HG02759 (cell line): Measurements from ENCODE around the gene TRPM2.

Experiments used
- ATAC-seq: cut with Tn5 transposase; IDR thresholded peaks from one replicate; pipeline ENCODE4 v1.9.1; 2021; ENCODE audit warnings: mild to moderate bottlenecking, moderate library complexity; ENCODE audit not compliant: unreplicated experiment

The TRPM2 gene

DNA sequence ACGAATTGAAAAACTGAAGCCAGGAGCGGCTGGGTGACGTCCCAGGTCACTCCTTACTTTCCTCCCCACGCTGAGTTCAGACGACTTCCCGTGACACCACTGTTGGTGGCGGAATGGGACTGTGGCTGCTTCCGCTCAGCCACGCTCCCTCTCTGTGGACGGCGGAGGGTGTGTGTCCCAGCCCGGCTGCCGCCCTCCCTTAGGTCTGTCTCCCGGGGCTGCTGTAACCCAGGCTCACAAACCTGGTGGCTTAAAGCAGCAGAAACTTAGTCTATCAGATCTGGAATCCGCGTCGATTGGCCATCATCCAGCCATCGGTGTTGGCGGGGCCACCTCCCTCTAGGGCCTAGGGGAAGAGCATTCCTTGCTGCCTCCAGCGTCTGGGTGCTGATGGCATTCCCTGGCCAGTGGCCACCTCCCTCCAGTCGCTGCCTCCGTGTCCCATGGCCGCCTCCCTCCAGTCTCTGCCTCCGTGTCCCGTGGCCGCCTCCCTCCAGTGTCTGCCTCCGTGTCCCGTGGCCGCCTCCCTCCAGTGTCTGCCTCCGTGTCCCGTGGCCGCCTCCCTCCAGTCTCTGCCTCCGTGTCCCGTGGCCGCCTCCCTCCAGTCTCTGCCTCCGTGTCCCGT, 17.5 kb downstream of the TRPM2 start:
- ATAC-seq: no peak

DNA sequence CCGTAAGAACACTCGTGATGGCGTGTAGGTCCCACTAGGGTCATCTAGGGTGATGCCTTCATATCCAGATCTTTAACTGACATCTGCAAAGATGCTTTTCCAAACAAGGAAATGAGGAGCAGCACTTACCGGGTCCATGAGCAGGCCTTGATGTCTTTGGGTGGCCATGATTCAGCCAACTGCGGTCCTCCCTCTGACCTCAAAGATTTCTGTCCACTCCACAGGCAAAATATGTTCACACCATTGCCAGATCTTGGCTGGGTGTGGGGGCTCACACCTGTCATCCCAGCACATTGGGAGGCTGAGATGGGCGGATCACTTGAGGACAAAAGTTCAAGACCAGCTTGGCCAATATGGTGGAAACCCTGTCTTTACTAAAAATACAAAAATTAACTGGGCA, 18.2 kb downstream of the TRPM2 start:
- ATAC-seq: no peak

DNA sequence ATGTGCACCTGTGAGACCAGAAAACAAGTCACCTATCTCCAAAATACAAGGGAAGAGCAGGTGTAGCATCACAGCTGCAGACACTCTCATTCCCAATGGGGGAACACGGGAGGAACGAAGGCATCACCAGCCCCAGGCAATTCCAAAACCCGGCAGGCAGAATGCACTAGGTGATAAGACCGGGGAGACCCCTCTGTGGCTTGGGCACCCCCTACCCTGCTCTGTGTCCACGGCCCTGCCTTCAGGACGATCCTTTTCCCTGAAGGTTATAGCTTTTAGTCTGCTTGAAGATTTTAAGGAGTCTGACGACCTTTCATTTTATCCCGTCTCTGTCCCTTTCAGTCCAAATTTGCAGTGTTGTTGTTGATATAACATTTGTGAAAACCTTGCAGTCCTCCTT, 19.2 kb downstream of the TRPM2 start:
- no peak for ATAC-seq

DNA sequence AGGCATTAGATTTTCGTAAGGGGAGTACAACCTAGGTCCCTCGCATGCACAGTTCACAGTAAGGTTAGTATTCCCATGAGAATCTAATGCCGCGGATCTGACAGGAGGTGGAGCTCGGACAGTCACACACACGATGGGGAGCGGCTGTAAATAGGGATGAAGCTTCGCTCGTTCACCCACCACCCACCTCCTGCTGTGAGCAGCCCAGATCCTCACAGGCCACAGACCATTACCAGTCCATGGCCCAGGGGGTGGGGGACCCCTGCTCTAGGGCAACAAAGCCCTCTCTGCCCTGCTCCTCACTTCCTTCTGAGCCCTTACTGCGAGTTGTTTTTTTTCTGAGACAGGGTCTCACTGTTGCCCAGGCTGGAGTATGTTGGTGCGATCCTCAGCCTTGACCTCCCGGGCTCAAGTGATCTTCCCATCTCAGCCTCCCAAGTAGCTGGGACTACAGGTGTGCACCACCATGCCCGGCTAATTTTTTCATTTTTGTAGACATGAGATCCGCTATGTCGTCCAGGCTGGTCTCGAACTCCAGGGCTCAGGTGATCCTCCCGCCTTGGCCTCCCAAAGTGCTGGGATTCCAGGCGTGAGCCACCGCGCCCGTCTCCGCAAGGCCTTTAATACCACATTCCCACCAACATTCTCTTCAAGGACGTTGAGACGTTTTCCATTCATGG, 21.3 kb downstream of the TRPM2 start:
- ATAC-seq: no peak

DNA sequence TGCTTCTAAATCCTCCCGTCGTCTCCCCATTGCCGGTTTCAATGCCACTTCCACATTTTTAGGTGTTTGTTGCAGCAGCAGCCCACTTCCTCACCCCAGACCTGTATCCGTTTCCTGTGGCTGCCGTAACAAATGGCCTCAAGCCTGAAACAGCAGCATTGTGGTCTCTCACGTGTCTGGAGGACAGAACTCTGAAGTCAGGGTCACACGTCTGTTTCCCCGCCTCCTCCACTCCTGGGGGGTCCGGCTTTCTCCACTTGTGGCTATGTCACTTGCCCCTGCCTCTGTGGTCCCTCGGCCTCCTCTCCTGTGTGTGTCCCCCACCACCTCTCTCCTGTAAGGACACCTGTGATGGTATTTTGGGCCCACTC, 21.8 kb downstream of the TRPM2 start:
- no peak for ATAC-seq

DNA sequence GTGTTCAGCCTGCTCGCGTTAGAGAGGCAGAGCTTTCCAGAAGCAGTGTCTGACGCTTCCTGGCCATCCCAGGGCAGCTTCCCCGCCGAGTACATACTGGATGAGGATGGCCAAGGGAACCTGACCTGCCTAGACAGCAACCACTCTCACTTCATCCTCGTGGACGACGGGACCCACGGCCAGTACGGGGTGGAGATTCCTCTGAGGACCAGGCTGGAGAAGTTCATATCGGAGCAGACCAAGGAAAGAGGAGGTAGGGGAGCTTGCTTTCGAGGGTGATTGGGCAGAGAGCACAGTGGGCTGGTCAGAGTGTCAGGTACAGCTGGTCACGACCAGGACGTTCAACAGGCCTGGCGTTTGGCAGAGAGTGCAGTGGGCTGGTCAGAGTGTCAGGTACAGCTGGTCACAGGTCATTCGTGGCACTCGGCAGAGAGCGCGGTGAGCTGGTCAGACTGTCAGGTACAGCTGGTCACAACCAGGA, 22.4 kb downstream of the TRPM2 start:
- ATAC-seq: no peak

DNA sequence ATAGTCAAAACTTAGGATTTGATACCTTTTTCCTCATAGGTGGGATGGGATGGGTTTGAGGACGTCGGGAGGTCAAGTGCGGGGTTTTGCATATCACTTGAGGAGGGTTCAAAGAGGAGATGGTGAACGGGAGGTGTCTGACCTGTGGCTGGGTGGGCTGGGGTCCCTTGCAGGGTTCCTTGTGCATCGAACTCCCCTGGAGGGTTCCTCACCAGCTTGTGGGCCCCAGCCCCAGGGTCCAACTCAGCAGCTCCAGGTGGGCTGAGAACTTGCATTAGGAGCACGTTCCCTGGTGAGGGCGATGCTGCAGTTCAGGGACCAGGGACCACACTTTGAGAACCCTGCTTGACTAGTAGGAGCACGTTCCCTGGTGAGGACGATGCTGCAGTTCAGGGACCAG, 23.2 kb downstream of the TRPM2 start:
- no peak for ATAC-seq

DNA sequence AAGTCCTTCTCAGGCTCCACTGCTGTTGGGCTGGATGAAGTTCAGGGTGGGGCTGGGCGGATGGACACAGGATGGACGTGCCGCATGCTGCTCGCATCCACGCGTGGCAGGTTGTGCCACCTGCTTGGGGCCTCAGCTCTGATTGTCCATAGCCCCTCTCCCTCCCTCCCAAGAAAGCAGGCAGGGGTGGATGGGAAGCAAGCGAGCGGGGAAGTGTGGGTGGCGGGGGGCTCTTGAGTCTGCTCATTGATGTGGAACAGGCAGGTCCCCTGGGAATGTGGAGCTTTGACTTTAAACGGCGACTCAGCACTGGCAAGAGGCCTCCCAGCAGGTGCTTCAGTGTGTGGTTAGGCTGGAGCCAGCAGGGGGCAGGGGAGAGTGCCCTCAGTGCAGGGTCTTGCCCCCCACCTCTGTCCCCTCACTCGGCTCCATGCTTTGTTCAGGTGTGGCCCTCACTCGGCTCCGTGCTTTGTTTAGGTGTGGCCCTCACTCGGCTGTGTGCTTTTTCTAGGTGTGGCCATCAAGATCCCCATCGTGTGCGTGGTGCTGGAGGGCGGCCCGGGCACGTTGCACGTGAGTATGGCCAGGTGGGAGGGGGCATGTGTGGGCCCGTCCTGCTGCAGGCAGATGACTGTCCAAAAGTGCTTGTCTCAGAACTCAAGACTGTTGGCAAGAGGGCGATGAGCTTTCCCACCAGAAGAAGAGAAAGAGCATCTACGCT, 23.9 kb downstream of the TRPM2 start:
- no peak for ATAC-seq

DNA sequence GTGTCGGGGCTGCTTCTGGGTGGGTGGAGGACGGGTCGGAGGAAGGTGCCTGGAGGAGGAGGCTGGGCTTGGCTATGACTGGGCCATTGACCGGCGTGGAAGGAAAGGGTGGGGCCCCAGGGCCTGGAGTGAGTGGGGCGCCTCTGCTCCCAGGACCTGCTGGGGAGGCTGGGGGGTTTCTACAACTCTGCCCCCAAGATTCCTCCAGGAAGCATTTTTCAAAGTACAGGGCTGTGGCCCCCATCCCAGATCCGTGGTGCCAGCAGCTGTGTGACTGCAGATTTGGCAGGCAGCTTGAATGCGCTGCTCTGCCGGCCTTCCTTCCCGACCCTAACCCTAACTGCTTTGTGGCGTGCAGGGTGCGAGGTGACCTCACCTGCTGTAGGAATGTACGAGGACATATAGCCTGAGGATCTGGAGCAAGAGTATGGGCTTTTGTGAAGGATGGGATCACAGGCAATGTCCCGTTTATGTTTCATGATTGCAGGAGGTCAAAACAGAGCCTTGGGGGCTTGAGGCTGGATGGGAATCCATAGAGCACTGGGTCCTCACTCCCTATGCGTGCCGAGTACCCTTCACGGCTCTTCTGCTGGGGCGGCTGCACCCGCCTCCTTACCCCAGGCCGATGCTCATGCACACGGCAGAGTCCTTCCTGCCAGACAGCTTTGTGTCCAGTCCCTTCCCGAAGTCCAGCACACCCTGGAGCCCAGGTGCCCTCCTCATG, 24.7 kb downstream of the TRPM2 start:
- ATAC-seq: no peak

DNA sequence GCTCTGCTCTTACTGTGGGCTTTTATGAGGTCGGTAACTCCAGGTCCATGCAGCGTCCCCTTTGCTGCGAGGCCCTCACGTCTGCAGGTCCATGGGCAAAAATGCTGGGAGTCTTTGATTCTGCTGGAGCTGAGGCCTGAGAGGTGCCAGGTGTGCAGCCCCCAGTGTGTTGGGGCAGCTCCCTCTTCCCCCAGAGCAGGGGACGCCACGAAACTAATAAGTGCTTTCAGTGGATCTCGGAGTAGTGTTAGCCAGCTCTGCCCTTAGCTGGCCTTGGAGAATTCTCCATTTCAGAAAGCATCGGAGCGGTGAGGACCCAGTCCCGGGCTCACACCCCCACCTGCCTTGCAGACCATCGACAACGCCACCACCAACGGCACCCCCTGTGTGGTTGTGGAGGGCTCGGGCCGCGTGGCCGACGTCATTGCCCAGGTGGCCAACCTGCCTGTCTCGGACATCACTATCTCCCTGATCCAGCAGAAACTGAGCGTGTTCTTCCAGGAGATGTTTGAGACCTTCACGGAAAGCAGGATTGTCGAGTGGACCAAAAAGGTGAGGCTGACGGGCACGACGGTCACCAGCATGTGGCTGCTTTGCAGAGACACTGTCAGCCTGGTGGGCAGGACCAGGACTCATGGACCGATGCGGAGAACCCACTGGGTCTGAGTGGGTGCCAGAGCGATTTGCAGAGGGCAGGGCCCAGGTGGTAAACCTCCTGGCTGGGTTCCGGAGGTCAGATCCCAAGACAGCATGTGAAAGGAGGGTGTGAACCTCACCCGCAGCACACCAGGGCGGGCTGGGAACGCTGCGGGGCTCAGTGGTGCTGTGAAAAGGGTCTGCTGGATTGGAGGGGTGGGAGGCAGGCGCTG, 25.5 kb downstream of the TRPM2 start:
- no peak for ATAC-seq

DNA sequence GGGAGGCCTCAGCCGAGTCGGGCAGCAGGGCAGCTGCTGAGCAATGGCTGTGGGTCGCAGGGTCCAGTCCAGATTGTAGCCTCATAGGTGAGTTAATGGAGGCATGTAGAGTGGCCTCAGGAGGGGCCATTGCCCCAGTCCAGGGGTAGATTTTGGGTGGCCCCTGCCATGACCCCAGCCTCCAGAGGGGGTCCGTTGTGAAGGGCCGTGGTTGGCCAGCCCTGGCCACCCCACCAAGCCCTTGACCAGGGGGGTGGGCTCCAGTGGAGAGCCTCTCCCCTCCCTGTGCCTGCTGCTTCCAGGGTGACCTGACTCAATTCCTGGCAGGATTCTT, 26.1 kb downstream of the TRPM2 start:
- ATAC-seq: no peak

DNA sequence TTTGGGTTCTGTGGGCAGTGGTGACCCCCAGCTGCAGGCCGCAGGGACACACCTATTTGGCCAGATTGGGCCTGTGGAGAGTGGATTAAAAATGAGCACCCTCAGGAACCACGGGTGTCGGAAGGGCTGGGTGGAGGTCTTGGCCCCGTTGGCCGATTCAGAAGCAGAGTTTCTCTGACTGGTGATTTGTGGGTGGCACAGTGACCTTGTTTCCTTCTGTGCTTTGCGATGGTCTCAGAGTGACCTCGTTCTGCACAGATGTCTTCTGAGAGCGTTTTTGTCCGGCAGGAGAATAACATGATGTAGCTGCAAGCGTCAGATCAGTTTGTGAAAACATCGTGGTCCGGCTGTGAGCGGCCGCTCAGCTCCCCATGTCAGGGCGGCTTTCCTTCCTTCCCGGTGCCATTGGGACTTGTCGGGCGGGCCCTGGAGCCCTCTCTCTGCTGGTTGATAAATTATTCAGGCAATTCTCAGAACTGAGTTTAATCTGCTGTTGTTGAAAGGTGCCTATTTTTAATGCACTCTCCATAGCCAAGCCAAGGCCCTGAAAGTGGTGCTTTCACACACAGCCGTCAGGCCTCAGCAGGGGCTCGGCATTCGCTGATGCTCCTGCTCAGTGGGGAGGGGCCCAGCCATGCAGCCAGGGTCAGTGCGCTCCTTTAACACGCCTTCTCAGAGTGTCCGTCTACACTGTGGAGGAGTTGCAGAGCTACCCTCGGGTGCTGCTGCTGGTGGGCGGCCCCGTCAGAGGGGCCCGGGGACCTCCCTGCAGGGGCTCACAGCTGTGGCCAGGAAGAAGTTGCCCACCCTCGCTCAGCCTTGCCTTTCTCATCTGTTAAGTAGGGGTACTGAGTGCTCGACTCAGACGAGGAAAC, 26.8 kb downstream of the TRPM2 start:
- ATAC-seq: no peak

DNA sequence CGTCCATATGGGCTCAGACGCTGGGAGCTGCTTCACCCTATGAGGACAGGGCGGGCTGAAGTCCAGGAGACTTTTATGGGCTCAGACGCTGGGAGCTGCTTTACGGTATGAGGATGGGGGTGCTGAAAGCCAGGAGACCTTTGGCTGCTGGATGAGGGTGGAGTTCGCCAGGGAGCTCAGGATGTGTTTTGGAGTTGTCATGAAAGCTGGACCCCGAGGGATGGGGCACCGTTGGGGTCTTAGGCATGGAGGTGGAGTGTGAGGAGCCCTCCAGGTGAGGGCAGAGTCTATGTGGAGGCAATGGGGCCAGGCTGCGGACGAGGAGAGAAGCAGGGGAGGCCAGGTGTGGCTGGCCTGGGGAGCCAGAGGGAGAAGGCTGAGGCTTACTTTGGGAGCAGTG, 27.5 kb downstream of the TRPM2 start:
- no peak for ATAC-seq

DNA sequence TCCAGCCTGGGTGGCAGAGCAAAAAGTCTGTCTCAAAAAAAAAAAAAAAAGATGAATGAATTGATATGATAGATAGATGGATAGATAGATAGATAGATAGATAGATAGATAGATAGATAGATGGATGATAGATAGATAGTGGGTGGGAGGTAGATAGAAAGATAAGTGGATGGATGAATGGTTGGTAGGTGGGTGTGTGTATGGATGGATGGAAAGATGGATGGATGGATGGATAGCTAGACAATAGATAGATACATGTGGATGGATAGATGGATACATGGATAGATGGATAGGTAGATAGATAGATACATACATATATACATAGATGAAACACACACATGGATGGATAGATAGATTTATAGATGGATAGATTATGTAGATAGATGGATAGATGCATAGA, 28.5 kb downstream of the TRPM2 start:
- no peak for ATAC-seq

DNA sequence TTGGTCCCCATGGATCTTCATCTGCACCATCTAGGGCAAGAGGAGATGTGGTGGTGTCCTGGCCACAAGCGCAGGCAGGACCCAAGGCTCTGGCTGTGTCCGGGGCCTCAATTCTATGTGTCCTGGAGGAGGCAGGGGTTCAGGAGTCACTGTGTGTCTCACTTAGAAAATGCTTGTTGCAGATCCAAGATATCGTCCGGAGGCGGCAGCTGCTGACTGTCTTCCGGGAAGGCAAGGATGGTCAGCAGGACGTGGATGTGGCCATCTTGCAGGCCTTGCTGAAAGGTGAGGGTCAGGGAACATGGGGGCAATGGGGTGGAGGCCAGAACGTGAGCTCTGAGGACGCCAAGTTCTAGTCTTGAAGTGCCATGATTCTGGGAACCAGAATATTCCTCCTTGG, 29.1 kb downstream of the TRPM2 start:
- ATAC-seq: no peak

DNA sequence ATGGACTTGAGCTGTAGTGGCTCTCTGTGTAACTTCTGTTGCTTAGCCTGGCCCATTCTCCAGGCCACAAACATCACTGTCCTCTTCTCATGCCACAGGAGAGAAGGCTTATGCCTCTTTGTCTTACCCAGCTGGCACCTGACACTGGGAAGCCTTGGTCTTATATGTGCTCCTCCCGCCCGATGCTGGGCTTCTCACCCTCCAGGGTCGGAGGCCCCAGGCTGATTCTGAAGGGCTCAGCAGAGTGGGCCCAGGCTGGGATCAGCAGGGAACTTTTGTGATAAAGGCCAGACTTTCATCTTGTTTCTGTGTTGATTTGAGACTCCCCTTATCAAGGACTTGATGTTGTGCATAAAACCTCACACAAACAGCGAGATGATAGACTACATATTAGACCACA, 29.8 kb downstream of the TRPM2 start:
- no peak for ATAC-seq

DNA sequence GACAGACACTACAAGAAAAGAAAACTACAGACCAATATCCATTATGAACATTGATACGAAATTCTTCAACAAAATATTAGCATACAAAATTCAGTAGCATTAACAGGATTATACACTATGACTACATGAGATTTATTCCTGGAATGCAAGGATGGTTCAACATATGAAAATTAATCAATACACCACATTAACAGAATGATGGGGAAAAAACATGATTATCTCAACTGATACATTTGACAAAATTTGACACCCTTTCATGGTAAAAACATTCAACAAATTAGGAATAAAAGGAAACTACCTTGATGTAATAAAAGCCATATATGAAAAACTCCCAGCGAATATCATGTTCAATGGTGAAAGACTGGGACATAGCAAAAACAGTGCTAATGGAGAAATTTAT, 31.5 kb downstream of the TRPM2 start:
- no peak for ATAC-seq

DNA sequence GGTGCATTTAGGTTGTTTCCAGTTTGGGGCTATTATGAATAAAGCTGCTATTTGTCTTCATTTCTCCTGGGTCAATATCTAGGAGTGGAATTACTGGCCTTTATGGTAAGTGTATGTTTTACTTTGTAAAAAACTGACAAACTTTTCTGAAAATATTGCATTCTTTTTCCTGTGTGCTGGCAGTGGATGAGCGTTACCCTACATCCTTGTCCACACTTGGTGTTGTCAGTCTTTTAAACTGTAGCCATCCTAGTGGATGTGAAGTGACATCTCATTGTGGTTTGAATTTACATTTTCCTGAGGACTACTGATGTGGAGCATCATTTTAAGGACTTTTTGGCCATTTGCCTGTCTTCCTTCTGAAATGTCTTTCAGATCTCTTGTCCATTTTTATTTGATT, 35.9 kb downstream of the TRPM2 start:
- no peak for ATAC-seq

DNA sequence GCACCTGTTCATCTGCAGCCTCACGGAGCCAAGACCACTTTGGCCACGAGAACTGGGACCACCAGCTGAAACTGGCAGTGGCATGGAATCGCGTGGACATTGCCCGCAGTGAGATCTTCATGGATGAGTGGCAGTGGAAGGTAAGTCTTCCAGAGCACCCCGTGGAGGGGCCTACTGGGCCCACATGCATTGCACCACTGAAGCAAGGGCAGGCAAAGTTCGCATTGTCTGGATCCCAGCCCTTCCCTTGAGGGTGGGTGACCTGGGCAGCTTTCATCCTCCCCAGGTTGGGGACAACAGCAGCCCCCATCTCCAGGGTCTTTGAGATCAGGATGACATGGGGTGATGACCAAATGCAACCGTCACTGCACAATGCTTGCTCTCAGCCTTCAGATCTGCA, 37.5 kb downstream of the TRPM2 start:
- no peak for ATAC-seq
